Measurements from ENCODE around the gene ANKRD44.

ANKRD44 gene

GRCh38 chr2:197238043-197238365 is 72.6 kb downstream of the ANKRD44 start:
- Histone ChIP-seq H3F3A (ENCODE audit: low read depth) (peaks cover 8% of the 10 kb centered on the region; the same call in 1 of the 2 replicates), H4K20me1 (ENCODE audit: insufficient read depth, low read length, poor library complexity, severe bottlenecking) (peaks cover 5% of the 10 kb centered on the region), H3K27me3 (ENCODE audit: insufficient read depth, low read length, poor library complexity, severe bottlenecking) (no peaks in the 10 kb centered on the region), H3K9ac (ENCODE audit: low read depth, low read length, poor library complexity, severe bottlenecking) (no peak overlapping the region), H3K4me2 (ENCODE audit: low read depth, low read length, poor library complexity, severe bottlenecking) (no peak overlapping the region), H3K9me3 (ENCODE audit: insufficient read depth, low read depth, low read length) (no peaks in the 10 kb centered on the region), H3K4me3 (ENCODE audit: low read length, poor library complexity, severe bottlenecking) (no peak overlapping the region), H3K79me2 (ENCODE audit: insufficient read depth, low read length) (peaks cover 84% of the 10 kb centered on the region), H3K9me2 (replicated peaks; ENCODE audit: low read depth, low read length) (no peaks in the 10 kb centered on the region), H3K4me1 (ENCODE audit: insufficient read depth, low read length, poor library complexity, severe bottlenecking) (peaks cover 42% of the 10 kb centered on the region), H3K36me3 (ENCODE audit: insufficient read depth, low read length) (no peaks in the 10 kb centered on the region), H2AFZ (ENCODE audit: low read length) (no peak overlapping the region)
- no peak for TF ChIP-seq CTCF (conservative IDR thresholded peaks at IDR 0.05; ENCODE audit: low read length)
- TF ChIP-seq EZH2phosphoT487 (IDR thresholded peaks at IDR 0.05; ENCODE audit: borderline replicate concordance), result no peak

GRCh38 chr2:197237291-197238042 is 73.1 kb downstream of the ANKRD44 start:
- Histone ChIP-seq H3K9me2 (replicated peaks; ENCODE audit: low read depth, low read length) (no peaks in the 10 kb centered on the region), H3K4me1 (ENCODE audit: insufficient read depth, low read length, poor library complexity, severe bottlenecking) (peaks cover 36% of the 10 kb centered on the region), H2AFZ (ENCODE audit: low read length) (no peak overlapping the region), H3K9ac (ENCODE audit: low read depth, low read length, poor library complexity, severe bottlenecking) (no peak overlapping the region), H4K20me1 (ENCODE audit: insufficient read depth, low read length, poor library complexity, severe bottlenecking) (peaks cover 5% of the 10 kb centered on the region), H3K4me3 (ENCODE audit: low read length, poor library complexity, severe bottlenecking) (no peak overlapping the region), H3K27me3 (ENCODE audit: insufficient read depth, low read length, poor library complexity, severe bottlenecking) (no peaks in the 10 kb centered on the region), H3K9me3 (ENCODE audit: insufficient read depth, low read depth, low read length) (no peaks in the 10 kb centered on the region), H3K79me2 (ENCODE audit: insufficient read depth, low read length) (peaks cover 84% of the 10 kb centered on the region), H3K4me2 (ENCODE audit: low read depth, low read length, poor library complexity, severe bottlenecking) (no peak overlapping the region), H3F3A (ENCODE audit: low read depth) (peaks cover 8% of the 10 kb centered on the region; the same call in 1 of the 2 replicates), H3K36me3 (ENCODE audit: insufficient read depth, low read length) (no peaks in the 10 kb centered on the region)
- TF ChIP-seq CTCF (conservative IDR thresholded peaks at IDR 0.05; ENCODE audit: low read length), result no peak
- no peak for TF ChIP-seq EZH2phosphoT487 (IDR thresholded peaks at IDR 0.05; ENCODE audit: borderline replicate concordance)

GRCh38 chr2:197236816-197237215 is 73.8 kb downstream of the ANKRD44 start:
- no peak overlapping the region for H2AFZ ChIP-seq (ENCODE audit: low read length)
- H3K4me1 ChIP-seq (ENCODE audit: insufficient read depth, low read length, poor library complexity, severe bottlenecking), result peaks cover 34% of the 10 kb centered on the region
- H3K4me2 ChIP-seq (ENCODE audit: low read depth, low read length, poor library complexity, severe bottlenecking), result no peak overlapping the region
- H3F3A ChIP-seq (ENCODE audit: low read depth), result peaks cover 8% of the 10 kb centered on the region; the same call in 1 of the 2 replicates
- TF ChIP-seq CTCF (conservative IDR thresholded peaks at IDR 0.05; ENCODE audit: low read length), result no peak
- TF ChIP-seq EZH2phosphoT487 (IDR thresholded peaks at IDR 0.05; ENCODE audit: borderline replicate concordance), result no peak
- H3K27me3 ChIP-seq (ENCODE audit: insufficient read depth, low read length, poor library complexity, severe bottlenecking), result no peaks in the 10 kb centered on the region
- H3K9ac ChIP-seq (ENCODE audit: low read depth, low read length, poor library complexity, severe bottlenecking), result no peak overlapping the region
- H4K20me1 ChIP-seq (ENCODE audit: insufficient read depth, low read length, poor library complexity, severe bottlenecking), result peaks cover 3% of the 10 kb centered on the region
- H3K79me2 ChIP-seq (ENCODE audit: insufficient read depth, low read length), result peaks cover 84% of the 10 kb centered on the region
- no peak overlapping the region for H3K4me3 ChIP-seq (ENCODE audit: low read length, poor library complexity, severe bottlenecking)
- H3K9me3 ChIP-seq (ENCODE audit: insufficient read depth, low read depth, low read length), result no peaks in the 10 kb centered on the region
- no peaks in the 10 kb centered on the region for H3K9me2 ChIP-seq (replicated peaks; ENCODE audit: low read depth, low read length)
- H3K36me3 ChIP-seq (ENCODE audit: insufficient read depth, low read length), result no peaks in the 10 kb centered on the region
